SK-N-SH (cell line): ENCODE data around the gene ERH. TPM values are rescaled to one million over a fixed set of nuclear protein-coding genes. Genes with fewer than 3 reads are reported as not detected.

Experiments used
- CTCF ChIA-PET: fragments of 300-600, 350-600 bp; formaldehyde crosslinking; extraction: SDS; loops from one replicate; lab custom pipeline; 2021; lab: Yijun Ruan, JAX
- POLR2A ChIA-PET: fragments of 350-600 bp; sonication (Branson Sonifier 250); formaldehyde crosslinking; extraction: SDS; loops from one replicate; lab custom pipeline; 2020; ENCODE audit warnings: antibody characterized with exemption, inconsistent platforms; lab: Yijun Ruan, JAX
- DNase-seq: peaks from one replicate; pipeline ENCODE4 v3.0.0; 2012
- H2AFZ ChIP-seq: fragments of 200-600 bp; sonication (generic); 2 replicates; pipeline ENCODE4 v1.8.1; 2016; ENCODE audit warnings: antibody characterized with exemption, mild to moderate bottlenecking, low read depth
- H3F3A ChIP-seq: fragments of 200-600 bp; sonication (generic); replicated peaks from 2 replicates; pipeline ENCODE3; 2016; ENCODE audit warnings: antibody characterized with exemption, mild to moderate bottlenecking; ENCODE audit not compliant: insufficient read depth
- H3K27ac ChIP-seq, 2 experiments: fragments of 200-500 bp in 1 of 2; fragments of 200-600 bp in 1 of 2; sonication (Bioruptor generic) in 1 of 2; sonication (generic), shearing (Covaris generic) in 1 of 2; 2 replicates each; pipeline versions ENCODE4 v1.5.1 to v1.6.1; 2014 to 2016; ENCODE audit warnings: low read depth in 2 of 2, inconsistent platforms in 1 of 2, low read length in 1 of 2, mild to moderate bottlenecking in 1 of 2, mixed read lengths in 1 of 2
- H3K27me3 ChIP-seq: fragments of 200-600 bp; sonication (generic), shearing (Covaris generic); 2 replicates; pipeline ENCODE4 v1.6.1; 2016; ENCODE audit warnings: mixed run types; ENCODE audit not compliant: insufficient read depth
- H3K36me3 ChIP-seq, 2 experiments: fragments of 200-500 bp in 1 of 2; fragments of 200-600 bp in 1 of 2; sonication (Bioruptor generic) in 1 of 2; sonication (generic) in 1 of 2; replicated peaks in 1 of 2; 2 replicates each; pipeline versions ENCODE3 to v1.5.1; 2014 to 2016; ENCODE audit warnings: low read length in 1 of 2, mild to moderate bottlenecking in 1 of 2; ENCODE audit not compliant: insufficient read depth in 2 of 2, control insufficient read depth in 1 of 2
- H3K4me1 ChIP-seq, 2 experiments: fragments of 200-500 bp in 1 of 2; fragments of 200-600 bp in 1 of 2; sonication (Bioruptor generic) in 1 of 2; sonication (generic), shearing (Covaris generic) in 1 of 2; 2 replicates each; pipeline versions ENCODE4 v1.5.1 to v1.6.1; 2014 to 2016; ENCODE audit warnings: low read depth in 1 of 2, low read length in 1 of 2, mixed run types in 1 of 2; ENCODE audit not compliant: insufficient read depth in 2 of 2, control insufficient read depth in 1 of 2
- H3K4me2 ChIP-seq: fragments of 200-600 bp; sonication (generic), shearing (Covaris generic); 2 replicates; pipeline ENCODE4 v1.6.1; 2017; ENCODE audit warnings: mixed run types
- H3K4me3 ChIP-seq, 2 experiments: fragments of 200-500 bp in 1 of 2; fragments of 200-600 bp in 1 of 2; sonication (Bioruptor generic) in 1 of 2; sonication (generic), shearing (Covaris generic) in 1 of 2; 2 replicates each; pipeline versions ENCODE4 v1.5.1 to v1.8.1; 2014 to 2016; ENCODE audit warnings: low read depth in 2 of 2, inconsistent platforms in 1 of 2, low read length in 1 of 2, mild to moderate bottlenecking in 1 of 2, mixed read lengths in 1 of 2, moderate library complexity in 1 of 2
- H3K79me2 ChIP-seq: fragments of 200-600 bp; sonication (generic); 2 replicates; pipeline ENCODE4 v1.8.1; 2017; ENCODE audit warnings: mild to moderate bottlenecking; ENCODE audit not compliant: insufficient read depth
- H3K9ac ChIP-seq: fragments of 200-600 bp; sonication (generic); 2 replicates; pipeline ENCODE4 v1.6.1; 2017; ENCODE audit warnings: mixed run types
- H3K9me2 ChIP-seq: fragments of 200-600 bp; sonication (generic); 2 replicates; pipeline ENCODE4 v1.6.1; 2017; ENCODE audit warnings: mixed run types
- H3K9me3 ChIP-seq: fragments of 200-600 bp; sonication (generic); 2 replicates; pipeline ENCODE4 v1.6.1; 2017; ENCODE audit warnings: mixed run types, mild to moderate bottlenecking, moderate library complexity
- H4K20me1 ChIP-seq: fragments of 200-600 bp; sonication (generic); 2 replicates; pipeline ENCODE4 v1.6.1; 2017; ENCODE audit warnings: mild to moderate bottlenecking, mixed run types; ENCODE audit not compliant: insufficient read depth
- CHD2 ChIP-seq: fragments of 150-350 bp; IDR thresholded peaks from 2 replicates; pipeline ENCODE4 v1.6.1; 2018; ENCODE audit warnings: low read length; ENCODE audit not compliant: partially characterized antibody
- FOSL2 ChIP-seq: IDR thresholded peaks from 2 replicates; pipeline ENCODE4 v1.4.0; 2012; ENCODE audit warnings: low read depth, mild to moderate bottlenecking, moderate library complexity, borderline replicate concordance
- FOXJ3 ChIP-seq: sonication (generic); formaldehyde crosslinking; IDR thresholded peaks from 2 replicates; pipeline ENCODE4 v1.5.1; 2020; ENCODE audit warnings: mild to moderate bottlenecking, missing genetic modification reagents
- FOXM1 ChIP-seq: IDR thresholded peaks from 2 replicates; pipeline ENCODE4 v1.4.0; 2012; ENCODE audit warnings: low read depth, mild to moderate bottlenecking
- GATA2 ChIP-seq: sonication (generic); formaldehyde crosslinking; IDR thresholded peaks from 2 replicates; pipeline ENCODE4 v1.5.0; 2020; ENCODE audit warnings: mild to moderate bottlenecking, missing genetic modification reagents
- IRF3 ChIP-seq: fragments of 150-350 bp; IDR thresholded peaks from 2 replicates; pipeline ENCODE4 v1.6.1; 2016; ENCODE audit warnings: mild to moderate bottlenecking, low read depth, low read length
- JUND ChIP-seq: IDR thresholded peaks from 2 replicates; pipeline ENCODE4 v1.4.0; 2012
- MEF2A ChIP-seq: IDR thresholded peaks from 2 replicates; pipeline ENCODE4 v1.4.0; 2012; ENCODE audit warnings: low read depth, borderline replicate concordance
- MXI1 ChIP-seq: IDR thresholded peaks from 2 replicates; pipeline ENCODE4 v1.6.1; 2012; ENCODE audit warnings: mild to moderate bottlenecking, low read depth, low read length, improper control_type of control experiment
- NRF1 ChIP-seq: IDR thresholded peaks from 2 replicates; pipeline ENCODE4 v1.6.1; 2012; ENCODE audit warnings: low read depth, mild to moderate bottlenecking, low read length
- POLR2AphosphoS5 ChIP-seq: IDR thresholded peaks from 2 replicates; pipeline ENCODE4 v1.6.1; 2012; ENCODE audit warnings: low read depth, low read length
- RAD21 ChIP-seq: IDR thresholded peaks from 2 replicates; pipeline ENCODE4 v1.6.1; 2012; ENCODE audit warnings: mild to moderate bottlenecking, low read length
- REST ChIP-seq: IDR thresholded peaks from 2 replicates; pipeline ENCODE4 v1.6.1; 2012; ENCODE audit warnings: mild to moderate bottlenecking, low read depth, low read length, moderate library complexity
- RFX5 ChIP-seq: IDR thresholded peaks from 2 replicates; pipeline ENCODE4 v1.6.1; 2012; ENCODE audit warnings: mild to moderate bottlenecking, improper control_type of control experiment, low read length
- SMC3 ChIP-seq: IDR thresholded peaks from 2 replicates; pipeline ENCODE4 v1.6.1; 2012; ENCODE audit warnings: low read depth, low read length, improper control_type of control experiment
- TCF12 ChIP-seq: IDR thresholded peaks from 2 replicates; pipeline ENCODE4 v1.4.0; 2012
- WGBS: methylation state at CpG from one replicate; pipeline ENCODE4 v1.1.6; 2017; ENCODE audit warnings: low lambda C conversion rate; 5-methylcytosine and 5-hydroxymethylcytosine counted together
- polyA plus RNA-seq, 3 experiments: library from polyadenylated mRNA; depleted of rRNA; stranded (reverse); fragments of >200 nt; gene quantifications; 2 replicates each; pipeline ENCODE4 v1.2.3, GENCODE V29; 2012
- TF ChIP-seq, protein P1 (sequence below): fragments of 200-600 bp; sonication (generic); IDR thresholded peaks from 2 replicates; pipeline ENCODE4 v1.6.1; 2017; ENCODE audit warnings: antibody characterized with exemption, mild to moderate bottlenecking, moderate library complexity
- TF ChIP-seq, protein P2 (sequence below): IDR thresholded peaks from 2 replicates; pipeline ENCODE4 v1.4.0; 2012; ENCODE audit warnings: low read depth

ERH gene
- polyA plus RNA-seq, 1 of the 3 experiments (the other 2 are of a cell fraction), result 186 TPM

DNA sequence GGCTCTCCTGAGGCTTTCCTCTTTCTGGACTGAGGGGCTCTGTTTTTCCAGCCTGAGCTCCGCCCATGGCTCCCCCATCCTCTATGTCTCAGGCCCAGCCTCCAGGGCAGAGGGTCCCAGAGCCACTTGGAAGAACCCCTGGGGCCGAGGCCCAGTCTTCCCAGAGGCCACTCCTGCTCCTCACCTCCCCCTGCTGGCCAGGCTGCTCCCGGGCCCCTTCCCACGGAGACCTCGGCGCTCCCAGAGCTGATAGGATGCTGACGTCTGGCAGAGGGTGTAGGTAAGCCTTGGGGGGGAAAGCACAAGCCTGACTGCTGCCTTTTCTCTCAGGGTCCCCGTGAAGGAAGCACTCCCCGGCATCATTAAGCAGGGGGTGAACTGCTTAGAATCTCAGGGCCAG lies 51.4 kb downstream of the ERH start:
- CTCF ChIA-PET, result interaction anchor here (0.5 to 3.1 kb wide), 12 partner anchors 16 to 250 kb away, joined by 3 to 15 read pairs (median 3); partner anchors contain the start of gene GALNT16
- Histone ChIP-seq H3F3A (no peaks in the 10 kb centered on the region), H3K4me1 (peaks cover 0 to 2% of the 10 kb centered on the region in 2 experiments; a peak in 1 of 4 replicates), H3K4me3 (no peak overlapping the region), H3K9me2 (no peaks in the 10 kb centered on the region), H2AFZ (no peak overlapping the region), H3K36me3 (peaks cover 0 to 2% of the 10 kb centered on the region in 2 experiments), H3K9me3 (no peaks in the 10 kb centered on the region), H3K4me2 (no peak overlapping the region), H3K9ac (no peak overlapping the region), H3K79me2 (no peaks in the 10 kb centered on the region), H3K27ac (no peak overlapping the region), H4K20me1 (no peaks in the 10 kb centered on the region), H3K27me3 (no peaks in the 10 kb centered on the region)
- 74% methylated on average over 6 of the region's 9 CpGs for whole genome bisulfite sequencing
- TF ChIP-seq, protein P1, sequence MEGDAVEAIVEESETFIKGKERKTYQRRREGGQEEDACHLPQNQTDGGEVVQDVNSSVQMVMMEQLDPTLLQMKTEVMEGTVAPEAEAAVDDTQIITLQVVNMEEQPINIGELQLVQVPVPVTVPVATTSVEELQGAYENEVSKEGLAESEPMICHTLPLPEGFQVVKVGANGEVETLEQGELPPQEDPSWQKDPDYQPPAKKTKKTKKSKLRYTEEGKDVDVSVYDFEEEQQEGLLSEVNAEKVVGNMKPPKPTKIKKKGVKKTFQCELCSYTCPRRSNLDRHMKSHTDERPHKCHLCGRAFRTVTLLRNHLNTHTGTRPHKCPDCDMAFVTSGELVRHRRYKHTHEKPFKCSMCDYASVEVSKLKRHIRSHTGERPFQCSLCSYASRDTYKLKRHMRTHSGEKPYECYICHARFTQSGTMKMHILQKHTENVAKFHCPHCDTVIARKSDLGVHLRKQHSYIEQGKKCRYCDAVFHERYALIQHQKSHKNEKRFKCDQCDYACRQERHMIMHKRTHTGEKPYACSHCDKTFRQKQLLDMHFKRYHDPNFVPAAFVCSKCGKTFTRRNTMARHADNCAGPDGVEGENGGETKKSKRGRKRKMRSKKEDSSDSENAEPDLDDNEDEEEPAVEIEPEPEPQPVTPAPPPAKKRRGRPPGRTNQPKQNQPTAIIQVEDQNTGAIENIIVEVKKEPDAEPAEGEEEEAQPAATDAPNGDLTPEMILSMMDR, result peak; percentile 53
- TF ChIP-seq RFX5, result no peak
- peak; percentile 39; the same call in 1 of the 2 replicates for TF ChIP-seq RAD21
- TF ChIP-seq SMC3, result peak; percentile 41
- TF ChIP-seq FOSL2, result no peak
- TF ChIP-seq REST, result no peak
- DNase-seq, result peak; percentile 56
- POLR2A ChIA-PET, result interaction anchor here (0.6 kb wide), 1 partner anchor 486 kb away, joined by 3 read pairs; no protein-coding TSS in a partner anchor

DNA sequence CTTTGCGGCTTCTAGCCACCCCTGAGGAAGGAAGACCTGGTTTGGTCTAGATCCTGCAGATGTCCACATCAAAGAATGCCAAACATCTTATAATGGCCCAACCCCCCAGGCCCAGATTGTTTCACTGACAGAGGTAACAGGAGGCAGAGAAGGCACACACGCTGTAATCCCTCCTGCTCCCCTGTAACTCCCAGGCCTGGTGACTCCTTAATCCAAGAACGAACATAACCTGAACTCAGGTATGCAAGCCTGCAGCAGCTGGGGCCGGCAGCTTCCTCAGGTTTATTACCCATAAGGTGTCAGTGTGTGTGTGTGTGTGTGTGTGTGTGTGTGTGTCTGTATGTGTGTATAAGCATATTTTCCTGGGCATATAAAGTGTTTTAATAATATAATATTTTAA lies 52.7 kb downstream of the ERH start:
- no peaks in the 10 kb centered on the region for H3K79me2 ChIP-seq
- H3F3A ChIP-seq, result no peaks in the 10 kb centered on the region
- POLR2A ChIA-PET, result no interaction called here
- H3K27me3 ChIP-seq, result no peaks in the 10 kb centered on the region
- CTCF ChIA-PET, result interaction anchor here (1.2 to 3.1 kb wide), 2 partner anchors 58 to 85 kb away, joined by 3 to 15 read pairs; partner anchors contain the start of gene GALNT16
- no peak overlapping the region for H3K4me2 ChIP-seq
- H3K9me2 ChIP-seq, result no peaks in the 10 kb centered on the region
- peaks cover 0 to 2% of the 10 kb centered on the region in 2 experiments; a peak in 1 of 4 replicates for H3K4me1 ChIP-seq
- no peaks in the 10 kb centered on the region for H4K20me1 ChIP-seq
- H3K9ac ChIP-seq, result no peak overlapping the region
- peaks cover 0 to 2% of the 10 kb centered on the region in 2 experiments for H3K36me3 ChIP-seq
- no peak for DNase-seq
- 69% methylated on average over 3 of the region's 4 CpGs for WGBS
- no peak overlapping the region for H2AFZ ChIP-seq
- no peaks in the 10 kb centered on the region for H3K9me3 ChIP-seq
- H3K27ac ChIP-seq, result no peak overlapping the region
- no peak overlapping the region for H3K4me3 ChIP-seq
- TF ChIP-seq TCF12, result no peak
- TF ChIP-seq MEF2A, result no peak
- no peak for TF ChIP-seq FOXJ3 (CRISPR knock-in tag)
- no peak for TF ChIP-seq NRF1
- no peak for TF ChIP-seq IRF3
- TF ChIP-seq CHD2, result no peak
- TF ChIP-seq POLR2AphosphoS5, result no peak
- no peak for TF ChIP-seq FOXM1
- TF ChIP-seq REST, result no peak
- no peak for TF ChIP-seq JUND
- TF ChIP-seq GATA2, result no peak
- TF ChIP-seq, protein P2, sequence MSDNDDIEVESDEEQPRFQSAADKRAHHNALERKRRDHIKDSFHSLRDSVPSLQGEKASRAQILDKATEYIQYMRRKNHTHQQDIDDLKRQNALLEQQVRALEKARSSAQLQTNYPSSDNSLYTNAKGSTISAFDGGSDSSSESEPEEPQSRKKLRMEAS, result no peak
- no peak for TF ChIP-seq MXI1
